Measurements from ENCODE around the gene ROS1. TPM values are rescaled to one million over a fixed set of nuclear protein-coding genes. Genes with fewer than 3 reads are reported as not detected.
"Not testable (repeated sequence)": the region's sequence is repeated elsewhere in the genome, so short reads cannot be mapped to it uniquely, and the experiment has no call there.

ROS1 gene
- total RNA-seq, 2 donors from 2014 or later: not detected

GRCh38 chr6:117393045-117393444, 32.7 kb downstream of the ROS1 start:
- intact Hi-C loops (cut with DNase I): no loop called here
- ATAC-seq (no peak), DNase-seq (no peak)

GRCh38 chr6:117391874-117392583, 33.7 kb downstream of the ROS1 start:
- DNase-seq (no peak), ATAC-seq (no peak)
- intact Hi-C loops (cut with DNase I): no loop called here

DNA sequence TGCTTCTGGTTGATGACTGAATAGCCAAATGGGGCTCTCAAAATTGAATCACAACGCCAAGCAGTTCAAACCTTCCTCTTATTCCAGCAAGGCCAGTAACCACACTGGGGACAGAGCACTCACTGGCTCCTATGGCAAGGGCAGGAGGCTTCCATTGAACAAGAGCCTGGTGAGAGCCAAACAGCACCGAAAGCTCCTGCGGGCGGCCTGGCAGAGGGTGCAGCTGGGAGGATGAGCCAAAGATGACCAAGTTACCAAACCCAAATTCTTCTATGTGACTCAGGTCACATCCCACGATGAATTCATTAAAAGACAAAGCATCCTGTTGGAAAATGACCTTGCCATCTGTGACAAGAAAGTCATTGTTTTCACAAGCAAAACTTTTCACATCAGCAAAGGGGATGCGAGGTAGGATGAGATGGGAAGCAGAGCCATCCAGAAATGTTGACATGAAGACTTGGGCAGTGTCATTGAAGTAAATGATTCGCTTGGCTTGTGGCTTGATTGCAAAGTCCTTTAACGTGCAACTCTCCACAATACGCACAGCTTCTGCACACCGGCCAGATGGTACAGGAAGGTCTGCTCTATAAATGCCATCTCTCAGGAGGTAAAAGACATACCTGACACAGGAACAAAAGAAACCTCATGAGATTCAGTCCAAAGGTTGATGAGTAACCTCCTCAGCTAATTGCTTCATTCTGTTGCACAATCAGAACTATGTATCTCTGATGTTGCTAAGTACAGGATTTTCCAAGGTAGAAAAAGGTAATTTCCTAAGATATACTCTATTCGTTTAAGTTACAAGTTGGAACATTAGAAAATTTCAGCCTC, 36.3 kb downstream of the ROS1 start:
- intact Hi-C loops (cut with DNase I): no loop called here
- no peak for DNase-seq
- no peak for ATAC-seq

GRCh38 chr6:117387454-117387974, 38.2 kb downstream of the ROS1 start:
- intact Hi-C loops (cut with DNase I): no loop called here
- no peak for DNase-seq
- no peak for ATAC-seq

DNA sequence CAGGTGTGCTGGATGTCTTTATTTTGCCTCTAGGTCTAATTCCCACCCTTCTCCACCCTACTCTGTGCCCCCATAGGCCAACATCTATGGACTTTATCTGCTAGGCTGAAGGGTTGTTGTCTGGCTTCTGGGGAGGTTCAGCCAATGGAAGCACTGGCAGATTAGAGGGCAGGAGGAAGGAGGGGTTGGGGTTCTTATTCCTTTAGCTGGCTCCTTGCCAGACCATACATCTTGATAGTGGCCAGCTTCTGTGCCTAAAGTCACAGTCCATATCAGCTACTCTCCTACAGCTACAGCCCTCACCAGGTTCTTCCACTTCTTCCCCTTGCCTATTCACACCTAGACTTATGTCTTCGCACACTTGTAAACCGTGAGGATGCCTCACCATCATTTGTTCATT, 41.1 kb downstream of the ROS1 start:
- no peak for ATAC-seq
- DNase-seq: no peak
- intact Hi-C loops (cut with DNase I): no loop called here

DNA sequence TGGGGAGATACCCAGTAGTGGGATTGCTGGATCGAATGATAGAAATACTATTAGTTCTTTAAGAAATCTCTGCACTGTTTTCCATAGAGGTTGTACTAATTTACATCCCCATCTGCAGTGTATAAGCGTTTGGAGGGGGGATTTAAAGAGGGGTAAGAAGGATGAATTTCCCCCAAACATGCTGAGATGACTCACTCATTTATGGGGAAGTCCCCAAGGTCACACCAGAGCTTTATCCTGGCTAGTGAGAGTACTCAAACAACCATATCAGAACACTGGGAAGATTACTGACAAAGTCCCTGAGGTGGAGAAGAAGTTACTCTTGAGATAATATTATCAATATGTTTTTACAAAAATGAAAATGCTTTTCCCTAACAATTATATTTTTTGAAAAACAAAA, 44.0 kb downstream of the ROS1 start:
- intact Hi-C loops (cut with DNase I): no loop called here
- no peak for DNase-seq
- no peak for ATAC-seq

DNA sequence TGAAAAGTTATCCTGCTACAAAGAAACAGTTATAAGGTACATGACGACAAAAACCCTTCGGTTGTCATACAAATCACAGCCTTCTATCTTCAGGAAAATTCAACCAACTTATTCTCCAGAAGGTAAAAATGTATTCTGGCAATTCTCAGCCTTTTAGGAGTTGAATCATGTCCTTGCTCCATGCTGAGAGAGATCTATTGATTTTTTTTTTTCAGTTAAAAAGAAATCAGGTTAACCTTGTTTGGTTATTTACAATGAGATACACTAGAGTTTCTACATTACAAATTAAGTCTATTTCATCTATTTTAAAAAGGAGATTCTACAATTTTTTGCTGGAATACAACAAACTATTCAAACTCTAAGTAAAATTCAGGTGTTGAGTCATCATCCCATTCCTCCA, 45.4 kb downstream of the ROS1 start:
- intact Hi-C loops (cut with DNase I): no loop called here
- no peak for ATAC-seq
- DNase-seq: no peak

DNA sequence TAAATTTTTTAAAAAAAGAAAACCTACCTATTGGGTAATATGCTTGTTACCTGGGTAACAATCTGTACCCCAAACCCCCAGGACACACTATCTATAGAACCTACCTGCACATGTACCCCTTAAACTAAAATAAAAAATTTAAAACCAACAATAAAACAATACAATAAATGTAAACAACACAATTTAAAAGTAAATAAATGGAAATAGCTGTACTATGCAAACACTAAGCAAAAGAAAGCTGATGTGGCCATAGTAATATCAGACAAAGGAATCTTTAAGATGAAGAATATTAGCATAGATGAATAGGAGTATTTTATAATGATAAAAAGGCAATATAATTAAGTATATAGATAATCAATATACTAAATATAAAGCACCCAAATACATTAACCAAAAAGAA, 50.3 kb downstream of the ROS1 start:
- no peak for DNase-seq
- intact Hi-C loops (cut with DNase I): no loop called here
- no peak for ATAC-seq

- intact Hi-C loops (cut with DNase I): no loop called here
- no peak for ATAC-seq
- no peak for DNase-seq
Measured at GRCh38 chr6:117373211-117373813, 52.4 kb downstream of the ROS1 start.

GRCh38 chr6:117372289-117372688, 53.5 kb downstream of the ROS1 start:
- DNase-seq; intact Hi-C loops (cut with DNase I); ATAC-seq: not testable (repeated sequence)

GRCh38 chr6:117371492-117371891, 54.2 kb downstream of the ROS1 start:
- ATAC-seq (no peak), DNase-seq (no peak)
- intact Hi-C loops (cut with DNase I): no loop called here

- DNase-seq (no peak), ATAC-seq (no peak)
- intact Hi-C loops (cut with DNase I): no loop called here
Measured at GRCh38 chr6:117359581-117359980, 66.2 kb downstream of the ROS1 start.

DNA sequence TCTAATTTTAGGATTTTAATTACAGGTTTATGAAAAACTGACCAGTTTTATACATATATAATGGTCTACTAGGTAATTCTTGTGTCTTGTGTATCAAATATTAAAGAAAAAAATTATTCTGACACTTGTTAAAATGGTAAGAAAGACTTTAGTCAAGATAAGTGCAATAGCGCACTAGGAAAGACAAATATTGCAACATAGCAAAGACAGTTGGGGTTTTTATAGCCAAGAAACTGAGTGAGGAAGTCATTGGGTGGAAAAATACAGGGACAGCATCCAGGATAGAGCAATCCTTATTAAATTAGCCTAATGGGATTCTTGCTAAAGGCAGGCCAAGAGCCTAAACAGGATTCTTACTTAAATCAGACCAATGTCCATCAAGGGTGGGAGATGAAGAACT, 71.1 kb downstream of the ROS1 start:
- intact Hi-C loops (cut with DNase I): no loop called here
- no peak for DNase-seq
- ATAC-seq: no peak

DNA sequence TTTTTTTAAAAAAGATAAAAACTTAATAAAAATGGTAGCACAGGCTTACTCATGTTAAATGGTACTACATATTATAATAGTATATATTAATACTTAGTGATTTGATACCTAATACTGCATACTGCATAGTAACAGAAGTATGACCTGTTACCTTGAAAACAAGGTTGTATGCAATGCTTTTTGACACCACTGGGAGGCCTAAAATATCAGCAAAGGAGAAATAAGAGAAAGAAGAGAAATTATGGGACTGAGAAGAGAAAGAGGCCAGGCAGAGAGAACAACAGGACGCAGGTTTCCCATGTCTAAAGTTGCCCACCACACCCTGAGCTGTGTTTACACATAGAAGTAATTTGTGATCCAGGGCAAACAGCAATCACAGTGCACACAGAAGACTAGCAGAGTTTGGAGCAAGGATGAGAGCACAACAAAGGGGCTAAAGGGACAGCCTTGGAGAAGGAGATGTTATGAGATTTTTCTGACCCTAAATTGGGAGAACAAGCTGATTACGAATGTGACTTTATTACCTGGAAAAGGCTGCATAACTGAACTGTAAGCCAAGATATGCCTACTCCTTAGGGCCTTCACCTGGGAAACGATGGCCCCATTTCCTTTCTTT, 73.2 kb downstream of the ROS1 start:
- DNase-seq (no peak), ATAC-seq (no peak)
- intact Hi-C loops (cut with DNase I): no loop called here

- ATAC-seq (no peak), DNase-seq (no peak)
Measured at GRCh38 chr6:117351521-117351920, 74.2 kb downstream of the ROS1 start.

DNA sequence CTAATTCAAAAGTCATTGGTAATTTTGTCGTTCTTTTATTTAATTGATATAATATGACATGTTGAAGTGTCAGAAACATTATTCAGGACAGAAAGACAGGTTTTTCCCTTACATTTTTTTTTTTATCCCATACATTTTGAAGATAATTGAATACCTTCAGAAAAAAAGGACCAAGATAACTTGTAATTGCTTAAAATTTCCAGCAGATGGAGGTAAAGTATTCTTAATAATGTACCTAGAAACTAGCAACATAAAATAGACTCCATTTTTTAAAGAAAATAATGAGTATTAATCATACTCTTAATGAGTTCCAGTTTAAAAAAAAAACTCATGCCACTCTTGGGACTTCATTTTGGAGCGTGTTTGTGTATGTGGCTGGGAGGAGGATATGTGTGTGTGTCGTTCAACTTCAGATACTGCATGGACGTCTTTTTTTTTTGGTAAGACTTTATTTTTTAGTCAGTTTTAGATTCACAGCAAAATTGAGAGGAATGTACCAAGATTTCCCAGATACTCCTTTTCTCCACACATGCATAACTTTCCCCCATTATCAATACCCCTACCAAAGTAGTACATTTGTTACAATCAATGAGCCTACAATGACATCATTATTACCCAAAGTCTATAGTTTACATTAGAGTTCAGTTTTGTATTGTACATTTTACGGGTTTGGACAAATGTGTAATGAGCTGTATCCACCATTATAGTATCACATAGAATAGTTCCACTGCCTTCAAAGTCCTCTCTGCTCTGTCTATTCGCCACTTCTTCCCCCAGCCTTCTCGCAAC, 79.4 kb downstream of the ROS1 start:
- intact Hi-C loops (cut with DNase I): loop anchor here (2.0 to 10.0 kb wide), 6 partner anchors 98 to 258 kb away; partner anchors contain the start of gene GOPC (in 1 of the 2)
- ATAC-seq (peak in 1 of 2 donors; percentile 23), DNase-seq (no peak)

More at GRCh38 chr6:117351521-117351920, 74.2 kb downstream of the ROS1 start:
- intact Hi-C loops (cut with DNase I): no loop called here

DNA sequence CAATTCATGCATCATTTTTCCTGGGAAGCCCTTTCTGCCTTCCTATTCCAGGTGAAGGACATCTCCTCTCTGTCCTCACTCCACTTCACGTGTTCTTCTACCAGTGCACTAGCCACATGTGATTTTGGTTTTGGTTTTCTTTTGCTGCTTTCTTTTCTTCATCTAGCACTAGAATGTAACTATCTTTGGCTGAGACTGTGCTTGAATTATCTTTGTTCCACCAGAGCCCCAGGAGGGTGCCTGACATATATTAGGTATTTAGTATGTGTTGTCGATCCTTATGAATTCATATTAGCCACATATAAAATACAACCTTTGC, 80.5 kb downstream of the ROS1 start:
- ATAC-seq: no peak
- no peak for DNase-seq
- intact Hi-C loops (cut with DNase I): loop anchor here (5.0 to 10.0 kb wide), 5 partner anchors 100 to 260 kb away; partner anchors contain the start of gene GOPC (in 1 of the 2)

GRCh38 chr6:117344444-117345291, 81.1 kb downstream of the ROS1 start:
- DNase-seq: no peak
- intact Hi-C loops (cut with DNase I): loop anchor here (5.0 to 10.0 kb wide), 5 partner anchors 100 to 260 kb away; partner anchors contain the start of gene GOPC (in 1 of the 2)
- ATAC-seq: no peak

Measured in left cardiac atrium (tissue), 4 donors.